K562 (cell line): ENCODE data around the gene AURKB. TPM values are rescaled to one million over a fixed set of nuclear protein-coding genes. Genes with fewer than 3 reads are reported as not detected.
A peak's percentile ranks its signal among the peaks of the same experiment; 100 is the strongest.

Source experiments
- CBX3 ChIP-seq, 2 experiments: IDR thresholded peaks; 1 replicate in 1 of 2; 2 replicates in 1 of 2; pipeline ENCODE4 v1.6.1; 2012; ENCODE audit warnings: inconsistent platforms in 2 of 2, low read length in 2 of 2, borderline replicate concordance in 1 of 2, control low read depth in 1 of 2
- CEBPZ ChIP-seq: fragments of 150-350 bp; IDR thresholded peaks from 2 replicates; pipeline ENCODE4 v1.6.1; 2014; ENCODE audit warnings: low read depth, mild to moderate bottlenecking, low read length, borderline replicate concordance
- CUX1 ChIP-seq: fragments of 200-800 bp; sonication (Bioruptor generic); IDR thresholded peaks from 2 replicates; pipeline ENCODE4 v1.6.1; 2016; ENCODE audit warnings: missing genetic modification characterization, missing compliant biosample characterization
- DIDO1 ChIP-seq: fragments of 450-650 bp; IDR thresholded peaks from 2 replicates; pipeline ENCODE4 v1.6.1; 2016; ENCODE audit warnings: low read depth, missing biosample characterization, missing genetic modification characterization
- HMG20B ChIP-seq: fragments of 250-450 bp; sonication (Bioruptor Pico); IDR thresholded peaks from 2 replicates; pipeline ENCODE4 v1.5.0; 2021; ENCODE audit warnings: mild to moderate bottlenecking
- SRSF3 ChIP-seq: fragments of 200-400 bp; formaldehyde crosslinking; IDR thresholded peaks from 2 replicates; pipeline ENCODE4 v1.6.1; 2016; ENCODE audit warnings: mild to moderate bottlenecking, low read length, moderate library complexity; ENCODE audit not compliant: insufficient read depth
- TCF3 ChIP-seq: sonication (generic); formaldehyde crosslinking; IDR thresholded peaks from 2 replicates; pipeline ENCODE4 v1.4.0; 2020; ENCODE audit warnings: mild to moderate bottlenecking, missing genetic modification reagents
- ZBTB33 ChIP-seq: sonication (generic); formaldehyde crosslinking; IDR thresholded peaks from 2 replicates; pipeline ENCODE4 v1.8.1; 2023; ENCODE audit warnings: mild to moderate bottlenecking, missing genetic modification reagents
- ZKSCAN8 ChIP-seq: fragments of 200-800 bp; sonication (Bioruptor generic); IDR thresholded peaks from 2 replicates; pipeline ENCODE4 v1.6.1; 2016; ENCODE audit warnings: missing genetic modification characterization, missing compliant biosample characterization
- ZNF354B ChIP-seq: fragments of 250-450 bp; sonication (Bioruptor Pico); IDR thresholded peaks from 2 replicates; pipeline ENCODE4 v1.4.0; 2020
- polyA plus RNA-seq, 8 experiments: library from polyadenylated mRNA; depleted of rRNA in 4 of 8; stranded (reverse) in 5 of 8; unstranded in 3 of 8; fragments of >200 nt; fragmentation: Nextera tagmentation in 2 of 8; fragmentation: Illumina TruSeq in 1 of 8; extraction: Ambion mirVana in 2 of 8; extraction: Trizol in 1 of 8; gene quantifications; 2 replicates each; pipeline versions ENCODE4 v1.2.1 to v1.2.3, GENCODE V29; 2011 to 2014; ENCODE audit warnings: inconsistent platforms in 1 of 8, missing spikeins in 1 of 8
- total RNA-seq, 7 experiments: library from RNA; depleted of rRNA in 6 of 7; stranded (reverse); fragments of >200 nt in 6 of 7; fragmentation: Illumina TruSeq in 2 of 7; extraction: Trizol in 2 of 7; gene quantifications; 2 replicates each; pipeline versions ENCODE4 v1.2.1 to v1.2.3, GENCODE V29; 2011 to 2021; ENCODE audit warnings: low replicate concordance in 1 of 7

Gene AURKB
- total and polyA plus RNA-seq, 9 of the 15 experiments (the other 6 are each of a cell fraction or from before 2014, with no cell fraction given), result 27.2 to 114 (median 74.8) TPM

DNA sequence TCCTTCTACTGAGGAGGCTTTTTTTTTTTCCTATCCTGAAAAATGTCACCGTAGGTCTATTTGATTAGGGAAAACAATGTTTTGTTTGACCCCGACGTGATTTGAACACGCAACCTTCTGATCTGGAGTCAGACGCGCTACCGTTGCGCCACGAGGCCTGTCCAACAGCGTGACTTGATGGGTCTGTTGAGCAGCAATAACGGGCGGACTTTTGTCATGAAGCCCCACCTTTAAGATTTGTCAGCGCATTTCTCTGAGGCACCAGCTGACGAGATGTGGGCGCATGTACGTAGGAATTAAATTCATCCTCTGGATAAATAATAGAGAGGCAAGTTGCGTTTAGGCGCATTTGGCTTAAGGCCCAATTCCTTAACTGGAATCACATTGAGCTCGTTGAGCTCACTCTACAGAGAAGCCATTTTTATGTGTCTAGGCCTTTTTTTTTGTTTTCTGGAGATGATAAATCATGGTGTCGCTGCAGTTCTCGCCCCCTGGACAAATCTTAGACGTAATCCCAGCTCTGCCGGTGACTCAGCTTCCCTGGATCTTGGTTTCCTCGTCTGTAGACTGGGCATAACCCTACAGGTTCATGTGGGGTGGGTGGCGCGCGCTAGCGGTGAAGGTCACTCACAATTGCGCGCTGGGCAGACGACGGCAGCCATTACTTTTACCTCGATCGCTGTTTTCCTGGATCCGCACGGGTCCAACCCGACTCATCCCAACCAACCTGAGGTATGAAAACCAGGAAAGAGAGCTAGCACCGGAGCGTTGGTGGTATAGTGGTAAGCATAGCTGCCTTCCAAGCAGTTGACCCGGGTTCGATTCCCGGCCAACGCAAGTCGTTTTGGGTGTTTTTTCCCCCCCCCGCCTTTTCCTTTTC is 10.6 kb upstream of the AURKB start (continued):
- TF ChIP-seq CUX1 (CRISPR knock-in tag), result no peak
- 0 out of 3 replicates have a peak, but pooled peaks of 1 of the 2 experiments have one; percentile 12 for TF ChIP-seq CBX3 (IDR thresholded peaks at IDR 0.05; ENCODE audit: borderline replicate concordance in 1 of 2, low read length in 2 of 2)
- 0 out of 2 replicates have a peak, but pooled peaks have one; percentile 33 for TF ChIP-seq ZBTB33 (CRISPR knock-in tag)
- TF ChIP-seq ZNF354B (CRISPR knock-in tag), result no peak
- no peak for TF ChIP-seq CEBPZ
- no peak for TF ChIP-seq HMG20B
- no peak for TF ChIP-seq DIDO1
- no peak; the same call in 1 of the 2 replicates for TF ChIP-seq ZKSCAN8 (CRISPR knock-in tag)
- TF ChIP-seq SRSF3, result no peak
- TF ChIP-seq TCF3 (CRISPR knock-in tag), result no peak
